ENCODE measurements around the gene DGLUCY.

Gene DGLUCY

DNA sequence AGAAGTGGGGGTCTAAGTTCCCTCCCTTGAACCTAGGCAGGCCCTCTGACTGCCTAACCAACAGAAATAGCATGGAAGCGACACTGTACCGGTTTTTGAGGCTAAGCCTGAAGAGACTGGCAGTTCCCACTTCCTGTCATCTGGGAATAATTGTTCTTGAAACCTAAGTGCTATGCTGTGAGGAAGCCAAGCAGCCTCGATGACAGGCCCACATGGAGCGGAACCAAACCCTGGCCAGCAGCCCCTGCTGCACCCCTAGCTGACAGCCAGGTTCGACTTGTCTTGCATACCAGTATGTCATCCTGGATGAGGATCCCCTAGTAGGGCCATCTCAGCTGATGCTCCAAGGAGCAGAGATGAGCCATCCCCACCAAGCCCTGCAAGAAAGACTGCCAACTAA, 137.0 kb downstream of the DGLUCY start:
- Histone ChIP-seq H3K9me3 (ENCODE audit: control insufficient read depth in 1 of 2, low read length in 2 of 2) (no peaks in the 10 kb centered on the region), H3K27me3 (ENCODE audit: control insufficient read depth in 1 of 2, insufficient read depth in 2 of 2, low read length in 2 of 2) (peaks cover 0 to 7% of the 10 kb centered on the region in 2 donors), H3K4me1 (ENCODE audit: control insufficient read depth in 1 of 2, insufficient read depth in 2 of 2, low read length in 2 of 2) (peaks cover 28 to 32% of the 10 kb centered on the region in 2 donors), H3K9ac (ENCODE audit: low read depth in 1 of 2, low read length in 2 of 2) (no peak overlapping the region), H3K36me3 (ENCODE audit: control insufficient read depth in 1 of 2, insufficient read depth in 2 of 2, low read length in 2 of 2) (no peaks in the 10 kb centered on the region), H3K4me3 (ENCODE audit: low read depth in 1 of 2, low read length in 2 of 2) (no peak overlapping the region), H3K27ac (ENCODE audit: low read depth, low read length) (peak overlapping the region; percentile 17)

DNA sequence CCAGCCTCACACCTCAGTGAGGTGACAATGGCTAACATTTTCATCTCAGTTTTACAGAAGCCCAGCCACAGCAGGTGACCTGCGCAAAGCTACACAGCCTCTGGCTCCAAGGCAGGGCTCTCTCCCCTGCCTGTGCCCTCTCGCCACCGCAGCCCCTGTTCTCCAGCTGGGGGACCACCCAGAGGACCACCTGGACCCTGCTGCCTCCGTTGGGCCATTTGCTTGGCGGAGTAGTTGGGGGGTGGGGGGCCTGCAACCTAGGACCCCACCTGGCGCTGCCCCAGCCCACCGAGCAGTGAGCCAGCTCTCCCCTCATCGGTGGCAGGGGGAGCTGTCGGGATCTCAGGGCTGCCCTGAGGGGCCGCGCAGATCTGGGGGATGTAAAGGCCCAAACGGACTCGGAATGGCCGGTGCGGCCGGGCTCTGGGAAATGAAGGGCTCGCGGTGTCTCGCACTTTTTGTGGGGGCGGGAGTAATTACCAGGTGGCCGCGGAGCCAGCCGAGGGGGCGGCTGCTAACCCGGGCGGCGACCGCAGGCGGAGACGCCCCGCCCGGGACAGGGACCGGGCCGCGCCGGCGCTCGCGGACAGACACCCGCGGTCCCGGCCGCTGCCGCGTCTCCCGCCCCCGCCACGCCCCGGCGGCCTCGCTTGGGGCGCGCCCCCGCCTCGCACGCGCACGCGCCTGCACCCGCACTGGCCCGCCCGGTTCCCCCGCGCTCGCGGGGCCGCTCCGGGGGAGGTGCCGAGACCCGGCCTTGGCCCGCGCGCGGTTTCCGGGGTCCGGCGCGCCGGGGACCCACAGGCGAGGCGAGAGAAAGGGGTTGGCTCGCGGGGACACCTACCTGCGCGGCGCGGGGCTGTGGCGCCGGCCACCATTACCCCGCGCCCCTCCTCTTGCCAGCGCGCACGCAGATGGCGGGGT, 139.3 kb downstream of the DGLUCY start:
- Histone ChIP-seq H3K9me3 (ENCODE audit: control insufficient read depth in 1 of 2, low read length in 2 of 2) (no peaks in the 10 kb centered on the region), H3K9ac (ENCODE audit: low read depth in 1 of 2, low read length in 2 of 2) (peak overlapping the region; percentile 35 to 57), H3K36me3 (ENCODE audit: control insufficient read depth in 1 of 2, insufficient read depth in 2 of 2, low read length in 2 of 2) (no peaks in the 10 kb centered on the region), H3K27ac (ENCODE audit: low read depth, low read length) (no peak overlapping the region), H3K4me1 (ENCODE audit: control insufficient read depth in 1 of 2, insufficient read depth in 2 of 2, low read length in 2 of 2) (peaks cover 32 to 42% of the 10 kb centered on the region in 2 donors), H3K27me3 (ENCODE audit: control insufficient read depth in 1 of 2, insufficient read depth in 2 of 2, low read length in 2 of 2) (peaks cover 0 to 7% of the 10 kb centered on the region in 2 donors), H3K4me3 (ENCODE audit: low read depth in 1 of 2, low read length in 2 of 2) (peak overlapping the region; percentile 66)

DNA sequence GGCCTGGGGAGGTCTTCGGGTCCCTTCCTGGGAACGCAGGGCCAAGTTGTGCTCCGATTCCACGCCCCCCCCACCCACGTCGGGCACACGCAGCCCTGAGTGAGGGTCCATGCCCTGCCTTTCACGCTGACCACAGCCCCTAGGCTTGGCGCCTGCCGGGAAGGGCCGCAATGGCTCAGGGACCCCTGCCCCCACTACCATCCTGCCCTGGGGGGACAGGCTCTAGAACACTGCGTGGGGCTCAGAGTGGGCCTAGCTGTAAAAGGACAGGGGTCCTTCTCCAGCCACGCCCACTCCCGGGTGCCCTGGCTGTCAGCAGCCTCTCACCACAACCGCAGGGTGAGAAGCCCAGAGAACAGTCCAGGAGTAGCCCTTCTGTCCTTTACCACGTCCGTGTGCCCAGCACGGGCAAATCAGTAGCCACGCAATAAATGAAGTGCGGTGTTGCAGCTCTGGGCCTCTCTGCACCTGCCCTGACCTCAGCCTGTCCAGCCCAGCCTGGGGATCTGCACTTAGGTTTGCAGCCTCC, 140.0 kb downstream of the DGLUCY start:
- Histone ChIP-seq H3K27ac (ENCODE audit: low read depth, low read length) (no peak overlapping the region), H3K4me1 (ENCODE audit: control insufficient read depth in 1 of 2, insufficient read depth in 2 of 2, low read length in 2 of 2) (peaks cover 32 to 42% of the 10 kb centered on the region in 2 donors), H3K4me3 (ENCODE audit: low read depth in 1 of 2, low read length in 2 of 2) (peak overlapping the region; percentile 57 to 66)

DNA sequence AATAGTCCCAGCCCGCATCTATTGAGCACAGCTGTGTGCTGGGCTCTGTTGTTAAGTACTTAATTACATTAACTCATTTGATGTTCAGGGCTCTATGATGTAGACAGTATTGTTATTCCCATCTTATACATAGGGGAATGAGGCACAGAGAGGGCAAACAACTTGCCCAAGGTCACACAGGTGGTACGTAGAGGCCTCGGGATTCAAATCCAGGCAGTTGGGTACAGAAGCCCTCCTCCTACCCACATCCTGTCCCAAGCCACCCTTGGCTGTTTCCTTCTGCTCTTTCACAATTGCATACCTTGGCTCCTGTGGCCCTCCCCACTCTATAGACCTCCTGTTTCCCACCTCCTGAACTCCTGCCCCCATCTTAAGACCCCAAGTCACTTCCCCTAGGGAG, 140.6 kb downstream of the DGLUCY start:
- Histone ChIP-seq H3K27ac (ENCODE audit: low read depth, low read length) (no peak overlapping the region), H3K4me1 (ENCODE audit: control insufficient read depth in 1 of 2, insufficient read depth in 2 of 2, low read length in 2 of 2) (peaks cover 32 to 42% of the 10 kb centered on the region in 2 donors), H3K9ac (ENCODE audit: low read depth in 1 of 2, low read length in 2 of 2) (no peak overlapping the region), H3K4me3 (ENCODE audit: low read depth in 1 of 2, low read length in 2 of 2) (no peak overlapping the region), H3K36me3 (ENCODE audit: control insufficient read depth in 1 of 2, insufficient read depth in 2 of 2, low read length in 2 of 2) (no peaks in the 10 kb centered on the region), H3K27me3 (ENCODE audit: control insufficient read depth in 1 of 2, insufficient read depth in 2 of 2, low read length in 2 of 2) (peaks cover 0 to 7% of the 10 kb centered on the region in 2 donors), H3K9me3 (ENCODE audit: control insufficient read depth in 1 of 2, low read length in 2 of 2) (no peaks in the 10 kb centered on the region)

More for the DNA sequence above, 140.0 kb downstream of the DGLUCY start:
- no peaks in the 10 kb centered on the region for H3K36me3 ChIP-seq (ENCODE audit: control insufficient read depth in 1 of 2, insufficient read depth in 2 of 2, low read length in 2 of 2)
- H3K27me3 ChIP-seq (ENCODE audit: control insufficient read depth in 1 of 2, insufficient read depth in 2 of 2, low read length in 2 of 2), result peaks cover 0 to 7% of the 10 kb centered on the region in 2 donors
- peak overlapping the region in 1 of 2 donors; percentile 35 for H3K9ac ChIP-seq (ENCODE audit: low read depth in 1 of 2, low read length in 2 of 2)
- no peaks in the 10 kb centered on the region for H3K9me3 ChIP-seq (ENCODE audit: control insufficient read depth in 1 of 2, low read length in 2 of 2)

DNA sequence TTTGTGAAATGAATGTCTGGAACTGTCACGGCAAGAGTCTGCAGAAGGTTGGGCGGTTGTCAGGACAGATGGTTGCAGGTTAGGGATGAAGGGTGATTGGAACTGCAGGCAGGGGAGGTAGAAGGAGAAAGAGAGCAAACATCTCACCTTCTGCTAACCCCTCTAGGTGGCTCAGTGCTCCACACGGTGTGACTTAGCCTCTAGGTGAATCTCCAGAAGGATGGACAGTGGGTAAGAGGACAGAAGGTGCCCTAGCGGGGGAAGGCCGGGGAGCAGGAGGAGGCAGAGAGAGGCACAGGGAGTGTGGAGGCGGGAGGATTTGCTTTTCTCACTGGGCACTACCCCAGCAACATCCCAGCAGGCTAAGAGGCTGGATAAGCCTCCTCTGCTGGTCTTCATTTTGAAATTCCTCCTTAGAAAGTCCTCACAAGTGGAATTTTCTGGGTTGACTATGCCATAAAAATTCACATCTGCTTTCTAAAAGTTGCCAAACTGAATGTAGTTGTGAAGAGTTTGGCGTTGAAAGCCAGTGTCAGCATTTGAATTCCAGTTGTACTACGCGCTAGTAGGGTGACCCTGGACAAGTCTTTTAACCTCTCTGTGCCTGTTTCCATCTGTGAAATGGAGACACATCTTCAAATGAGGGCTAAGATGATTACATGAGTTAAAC, 141.3 kb downstream of the DGLUCY start:
- Histone ChIP-seq H3K27me3 (ENCODE audit: control insufficient read depth in 1 of 2, insufficient read depth in 2 of 2, low read length in 2 of 2) (peaks cover 0 to 7% of the 10 kb centered on the region in 2 donors), H3K36me3 (ENCODE audit: control insufficient read depth in 1 of 2, insufficient read depth in 2 of 2, low read length in 2 of 2) (no peaks in the 10 kb centered on the region), H3K27ac (ENCODE audit: low read depth, low read length) (no peak overlapping the region), H3K4me3 (ENCODE audit: low read depth in 1 of 2, low read length in 2 of 2) (no peak overlapping the region), H3K9ac (ENCODE audit: low read depth in 1 of 2, low read length in 2 of 2) (no peak overlapping the region), H3K9me3 (ENCODE audit: control insufficient read depth in 1 of 2, low read length in 2 of 2) (no peaks in the 10 kb centered on the region), H3K4me1 (ENCODE audit: control insufficient read depth in 1 of 2, insufficient read depth in 2 of 2, low read length in 2 of 2) (peaks cover 25 to 41% of the 10 kb centered on the region in 2 donors)

DNA sequence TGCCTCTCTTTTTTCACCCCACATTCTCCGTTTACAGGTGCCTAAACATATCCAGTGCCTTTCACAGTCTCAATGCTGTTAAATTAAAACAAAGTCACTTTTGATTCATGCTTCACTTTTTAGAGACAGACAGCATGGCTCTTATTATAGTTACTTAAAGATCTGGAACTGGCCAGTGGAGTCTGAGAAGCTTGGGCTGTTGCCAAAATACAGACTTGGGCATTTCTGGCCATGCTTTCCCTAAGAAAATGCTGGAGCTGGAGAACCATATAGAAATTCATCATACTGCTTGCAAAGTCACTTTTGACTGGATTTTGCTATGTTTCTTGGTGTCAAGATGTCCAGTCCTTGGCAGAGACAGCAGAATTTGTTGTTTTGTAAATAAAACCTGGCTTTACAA, 142.8 kb downstream of the DGLUCY start:
- no peaks in the 10 kb centered on the region for H3K36me3 ChIP-seq (ENCODE audit: control insufficient read depth in 1 of 2, insufficient read depth in 2 of 2, low read length in 2 of 2)
- no peak overlapping the region for H3K4me3 ChIP-seq (ENCODE audit: low read depth in 1 of 2, low read length in 2 of 2)
- no peaks in the 10 kb centered on the region for H3K9me3 ChIP-seq (ENCODE audit: control insufficient read depth in 1 of 2, low read length in 2 of 2)
- H3K27ac ChIP-seq (ENCODE audit: low read depth, low read length), result no peak overlapping the region
- peaks cover 0 to 7% of the 10 kb centered on the region in 2 donors for H3K27me3 ChIP-seq (ENCODE audit: control insufficient read depth in 1 of 2, insufficient read depth in 2 of 2, low read length in 2 of 2)
- peaks cover 15 to 31% of the 10 kb centered on the region in 2 donors for H3K4me1 ChIP-seq (ENCODE audit: control insufficient read depth in 1 of 2, insufficient read depth in 2 of 2, low read length in 2 of 2)
- H3K9ac ChIP-seq (ENCODE audit: low read depth in 1 of 2, low read length in 2 of 2), result no peak overlapping the region

DNA sequence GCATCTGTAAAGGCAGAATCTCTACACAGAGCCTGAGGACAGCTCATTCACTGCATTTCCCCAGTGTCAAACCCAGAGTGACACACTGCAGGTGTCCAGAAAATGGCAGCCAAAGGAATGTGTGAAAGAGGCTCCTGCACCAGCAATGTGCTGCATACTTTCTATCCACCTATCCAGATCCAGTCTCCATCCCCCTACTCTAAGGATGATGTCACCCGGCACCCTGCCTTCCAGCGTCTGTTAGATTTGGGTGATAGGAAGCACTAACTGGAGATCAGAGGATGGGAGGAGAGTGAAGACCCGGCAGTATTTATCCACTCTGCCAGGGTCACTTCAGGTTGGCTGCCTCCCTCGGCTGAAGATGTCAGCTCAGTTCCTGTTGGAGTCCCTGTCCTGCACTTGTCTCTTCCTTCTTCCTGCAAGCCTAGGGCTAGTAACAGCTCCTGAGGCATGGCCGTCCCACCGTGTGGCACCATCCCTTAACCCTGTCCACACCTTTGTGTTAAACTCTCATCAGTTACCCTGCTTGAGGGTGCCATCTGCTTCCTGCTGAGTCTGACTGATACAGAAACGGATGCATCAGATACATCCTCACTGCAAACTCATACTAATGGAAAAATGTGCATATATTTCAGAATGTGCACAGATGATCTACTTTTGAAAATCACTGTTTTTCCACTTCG, 143.6 kb downstream of the DGLUCY start:
- peaks cover 0 to 7% of the 10 kb centered on the region in 2 donors for H3K27me3 ChIP-seq (ENCODE audit: control insufficient read depth in 1 of 2, insufficient read depth in 2 of 2, low read length in 2 of 2)
- H3K9me3 ChIP-seq (ENCODE audit: control insufficient read depth in 1 of 2, low read length in 2 of 2), result no peaks in the 10 kb centered on the region
- no peak overlapping the region for H3K27ac ChIP-seq (ENCODE audit: low read depth, low read length)

DNA sequence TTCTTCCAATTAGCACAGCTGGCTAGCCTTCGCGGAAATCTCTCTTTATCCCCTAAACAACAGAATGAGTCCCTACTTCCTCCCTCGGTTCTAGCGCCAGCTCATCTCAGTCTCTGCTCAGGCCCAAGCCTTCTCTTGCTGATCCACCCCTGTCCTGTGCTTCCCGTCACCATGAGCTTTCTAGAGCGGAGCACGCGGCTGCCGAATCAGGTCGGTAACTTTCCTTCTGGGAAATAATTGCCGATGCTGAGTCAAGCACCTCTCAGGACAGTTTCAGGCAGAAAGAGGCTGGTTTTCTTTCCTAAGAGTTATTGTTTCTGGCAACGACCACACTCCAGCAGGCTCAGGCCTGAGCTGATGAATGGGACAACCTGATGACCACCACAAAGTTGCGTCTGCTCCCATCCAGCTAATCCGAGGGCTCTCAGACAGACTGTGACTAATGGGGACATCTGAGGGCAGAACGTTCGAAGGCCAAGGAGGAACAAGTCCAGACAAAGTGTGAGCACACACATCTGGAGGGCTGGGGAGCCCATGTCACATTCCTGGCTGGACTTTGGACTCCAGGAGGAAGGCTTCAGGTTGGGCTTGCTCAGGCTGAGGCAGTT, 144.2 kb downstream of the DGLUCY start:
- H3K4me1 ChIP-seq (ENCODE audit: control insufficient read depth in 1 of 2, insufficient read depth in 2 of 2, low read length in 2 of 2), result peaks cover 7 to 24% of the 10 kb centered on the region in 2 donors
- H3K27ac ChIP-seq (ENCODE audit: low read depth, low read length), result no peak overlapping the region
- peaks cover 0 to 7% of the 10 kb centered on the region in 2 donors for H3K27me3 ChIP-seq (ENCODE audit: control insufficient read depth in 1 of 2, insufficient read depth in 2 of 2, low read length in 2 of 2)
- H3K9me3 ChIP-seq (ENCODE audit: control insufficient read depth in 1 of 2, low read length in 2 of 2), result no peaks in the 10 kb centered on the region
- no peaks in the 10 kb centered on the region for H3K36me3 ChIP-seq (ENCODE audit: control insufficient read depth in 1 of 2, insufficient read depth in 2 of 2, low read length in 2 of 2)
- no peak overlapping the region for H3K4me3 ChIP-seq (ENCODE audit: low read depth in 1 of 2, low read length in 2 of 2)
- H3K9ac ChIP-seq (ENCODE audit: low read depth in 1 of 2, low read length in 2 of 2), result no peak overlapping the region

More for the DNA sequence above, 143.6 kb downstream of the DGLUCY start:
- Histone ChIP-seq H3K4me1 (ENCODE audit: control insufficient read depth in 1 of 2, insufficient read depth in 2 of 2, low read length in 2 of 2) (peaks cover 12 to 31% of the 10 kb centered on the region in 2 donors), H3K9ac (ENCODE audit: low read depth in 1 of 2, low read length in 2 of 2) (no peak overlapping the region), H3K36me3 (ENCODE audit: control insufficient read depth in 1 of 2, insufficient read depth in 2 of 2, low read length in 2 of 2) (no peaks in the 10 kb centered on the region), H3K4me3 (ENCODE audit: low read depth in 1 of 2, low read length in 2 of 2) (no peak overlapping the region)

DNA sequence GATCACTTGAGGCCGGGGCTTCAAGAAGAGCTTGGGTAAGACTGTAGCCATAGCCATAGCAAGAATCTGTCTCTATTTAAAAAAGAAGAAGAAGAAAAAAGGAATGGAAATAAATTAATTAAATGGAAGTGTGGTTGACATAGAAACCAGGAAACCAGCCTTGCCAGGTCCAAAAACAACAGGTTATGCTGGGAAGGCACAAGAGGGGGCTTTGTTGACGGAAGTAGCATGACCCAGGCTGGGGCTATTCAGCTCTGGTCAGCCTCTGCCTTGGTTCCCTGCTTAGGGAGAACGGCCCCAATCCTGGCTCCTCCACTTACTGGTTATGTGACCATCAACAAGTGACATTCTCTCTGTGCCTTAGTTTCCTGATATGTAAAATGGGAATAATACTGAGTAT, 145.0 kb downstream of the DGLUCY start:
- H3K27ac ChIP-seq (ENCODE audit: low read depth, low read length), result no peak overlapping the region
- no peaks in the 10 kb centered on the region for H3K36me3 ChIP-seq (ENCODE audit: control insufficient read depth in 1 of 2, insufficient read depth in 2 of 2, low read length in 2 of 2)
- no peaks in the 10 kb centered on the region for H3K9me3 ChIP-seq (ENCODE audit: control insufficient read depth in 1 of 2, low read length in 2 of 2)
- H3K9ac ChIP-seq (ENCODE audit: low read depth in 1 of 2, low read length in 2 of 2), result no peak overlapping the region
- no peak overlapping the region for H3K4me3 ChIP-seq (ENCODE audit: low read depth in 1 of 2, low read length in 2 of 2)
- peaks cover 6 to 26% of the 10 kb centered on the region in 2 donors for H3K4me1 ChIP-seq (ENCODE audit: control insufficient read depth in 1 of 2, insufficient read depth in 2 of 2, low read length in 2 of 2)
- peaks cover 0 to 7% of the 10 kb centered on the region in 2 donors for H3K27me3 ChIP-seq (ENCODE audit: control insufficient read depth in 1 of 2, insufficient read depth in 2 of 2, low read length in 2 of 2)
